UCSD-AML1 (cell line): ENCODE results near the gene SH2D3A.
"Not testable (repeated sequence)": the region's sequence is repeated elsewhere in the genome, so short reads cannot be mapped to it uniquely, and the experiment has no call there.

Source experiments
- DNase-seq: peaks from one replicate; lab custom pipeline; 2025; ENCODE audit not compliant: unreplicated experiment; lab: John Stamatoyannopoulos, UW

Gene SH2D3A

GRCh38 chr19:6710273-6711077 is 56.8 kb downstream of the SH2D3A start:
- DNase-seq: no peak

DNA sequence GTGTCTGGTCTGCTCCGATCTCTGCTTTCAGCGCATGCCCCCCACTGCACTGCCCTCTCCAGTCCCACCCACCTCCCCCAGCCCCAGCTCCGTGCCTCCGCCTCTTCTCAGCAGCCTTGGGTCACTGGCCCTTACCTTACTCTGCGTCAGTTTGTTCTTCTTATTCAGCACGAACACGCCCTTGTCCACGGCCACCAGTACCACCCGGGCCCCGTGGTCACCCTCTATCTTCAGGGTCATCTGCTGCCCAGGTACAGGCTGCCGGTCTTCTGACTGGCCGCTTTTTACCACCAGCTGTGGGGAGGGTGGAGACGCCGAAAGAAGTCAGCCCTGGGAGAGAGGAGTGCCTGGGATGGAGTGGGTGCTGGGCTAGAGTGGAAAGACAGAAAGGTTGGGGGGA is 57.7 kb downstream of the SH2D3A start:
- DNase-seq: no peak

DNA sequence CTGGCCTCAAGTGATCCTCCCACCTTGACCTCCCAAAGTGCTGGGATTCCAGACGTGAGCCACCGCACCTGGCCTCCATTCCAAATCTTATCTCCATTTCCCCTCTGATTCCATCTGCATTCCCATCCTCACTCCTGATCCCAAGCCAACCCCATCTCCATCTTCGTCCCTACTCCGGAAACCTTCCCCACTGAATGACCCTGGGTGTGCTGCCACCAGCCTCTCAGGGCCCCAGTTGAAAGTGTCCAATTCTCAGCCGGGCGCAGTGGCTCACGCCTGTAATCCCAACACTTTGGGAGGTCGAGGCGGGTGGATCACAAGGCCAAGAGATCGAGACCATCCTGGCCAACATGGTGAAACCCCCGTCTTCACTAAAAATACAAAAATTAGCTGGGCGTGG is 58.3 kb downstream of the SH2D3A start:
- DNase-seq: not testable (repeated sequence)

DNA sequence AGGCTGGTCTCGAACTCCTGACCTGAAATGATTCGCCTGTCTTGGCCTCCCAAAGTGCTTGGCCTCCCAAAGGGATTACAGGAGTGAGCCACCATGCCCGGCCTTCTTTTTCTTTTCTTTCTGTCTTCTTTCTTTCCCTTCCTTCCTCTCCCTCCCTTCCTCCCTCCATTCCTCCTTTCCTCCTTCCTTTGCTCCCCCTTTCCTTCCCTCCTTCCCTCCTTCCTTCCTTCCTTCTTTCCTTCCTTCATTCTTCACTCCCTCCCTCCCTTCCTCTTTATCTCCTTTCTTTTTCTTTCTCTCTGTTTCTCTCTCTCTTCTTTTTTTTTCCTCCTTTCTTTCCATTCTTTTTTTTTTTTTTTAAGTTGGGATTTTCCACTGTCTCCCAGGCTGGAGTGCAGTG is 58.9 kb downstream of the SH2D3A start:
- DNase-seq: no peak

DNA sequence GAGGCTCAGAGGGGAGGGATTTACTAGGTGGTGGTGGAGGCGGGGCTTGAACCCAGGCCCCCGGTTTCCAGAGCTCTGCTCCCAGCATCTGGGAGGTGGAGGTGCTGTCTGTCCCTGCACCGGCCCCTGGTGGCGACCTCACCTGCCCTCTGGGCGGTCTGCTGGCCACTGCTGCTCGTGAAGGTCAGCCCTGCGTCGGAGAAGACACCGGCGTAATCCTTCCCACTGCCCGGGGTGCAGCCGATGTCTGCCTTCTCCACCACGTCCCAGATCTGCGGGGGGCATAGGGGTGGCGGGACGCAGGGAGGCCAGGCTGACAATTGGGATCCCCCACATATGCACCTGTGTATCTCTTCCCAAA is 59.6 kb downstream of the SH2D3A start:
- no peak for DNase-seq

- no peak for DNase-seq
Measured at GRCh38 chr19:6707011-6707657, 60.1 kb downstream of the SH2D3A start.

DNA sequence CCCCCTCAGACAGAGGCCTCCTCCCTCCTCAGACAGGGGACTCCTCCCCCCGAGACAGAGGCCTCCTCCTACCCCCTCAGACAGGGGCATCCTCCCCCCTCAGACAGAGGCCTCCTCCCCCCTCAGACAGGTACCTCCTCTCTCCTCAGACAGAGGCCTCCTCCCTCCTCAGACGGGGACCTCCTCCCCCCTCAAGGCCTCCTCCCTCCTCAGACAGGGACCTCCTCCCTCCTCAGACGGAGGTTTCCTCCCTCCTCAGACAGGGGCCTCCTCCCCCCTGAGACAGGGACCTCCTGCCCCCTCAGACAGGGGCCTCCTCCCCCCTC is 60.6 kb downstream of the SH2D3A start:
- no peak for DNase-seq

GRCh38 chr19:6705931-6706632 is 61.2 kb downstream of the SH2D3A start:
- no peak for DNase-seq
